Measurements from ENCODE around the gene ZNF362. TPM values are rescaled to one million over a fixed set of nuclear protein-coding genes. Genes with fewer than 3 reads are reported as not detected.
A peak's percentile ranks its signal among the peaks of the same experiment; 100 is the strongest.

Gene ZNF362
- total RNA-seq, 1 experiment from 2014 or later, result 10.8 TPM

DNA sequence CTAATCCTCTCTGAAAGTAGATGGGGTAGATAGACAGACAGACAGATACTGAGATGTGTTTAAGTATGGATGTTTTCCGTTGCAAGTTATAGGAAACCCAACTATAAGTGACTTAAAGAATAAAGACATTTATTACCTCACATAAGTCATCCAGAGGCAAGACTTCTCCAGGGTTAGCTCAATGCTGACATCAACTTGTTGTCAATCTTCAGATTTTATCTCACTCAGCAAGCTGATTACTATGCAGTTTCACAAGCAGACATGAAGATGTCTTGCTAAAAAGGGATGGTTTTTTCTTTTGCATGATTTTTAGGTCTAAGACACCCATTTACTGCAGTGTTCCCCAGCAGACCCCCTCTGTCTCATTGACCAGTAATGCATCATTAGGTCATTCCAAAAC, 30.7 kb upstream of the ZNF362 start:
- DNase-seq, result no peak
- CTCF ChIA-PET, result no interaction called here
- Histone ChIP-seq H3K36me3 (ENCODE audit: low read depth, low read length) (no peaks in the 10 kb centered on the region), H3F3A (ENCODE audit: low read length, unreplicated experiment) (no peaks in the 10 kb centered on the region), H3K27ac (ENCODE audit: low read length) (no peak overlapping the region), H3K4me3 (ENCODE audit: low read length) (no peak overlapping the region), H3K9ac (ENCODE audit: low read length) (no peak overlapping the region), H3K9me3 (ENCODE audit: low read length) (0 out of 2 replicates have a peak, but pooled peaks cover 7% of the 10 kb centered on the region), H4K20me1 (ENCODE audit: low read length) (no peaks in the 10 kb centered on the region), H3K79me2 (ENCODE audit: low read length) (no peaks in the 10 kb centered on the region), H3K4me1 (ENCODE audit: insufficient read depth, low read length) (peaks cover 13% of the 10 kb centered on the region), H3K4me2 (ENCODE audit: low read length) (no peak overlapping the region), H3K9me2 (replicated peaks; ENCODE audit: low read length) (no peaks in the 10 kb centered on the region), H3K27me3 (ENCODE audit: low read length) (no peaks in the 10 kb centered on the region), H2AFZ (ENCODE audit: low read length) (no peak overlapping the region)
- intact Hi-C loops (cut with micrococcal nuclease), result no loop called here
- TF ChIP-seq EZH2 (IDR thresholded peaks at IDR 0.05; ENCODE audit: low read length, unreplicated experiment), result no peak
- TF ChIP-seq EZH2phosphoT487 (IDR thresholded peaks at IDR 0.05; ENCODE audit: borderline replicate concordance, low read length), result no peak
- TF ChIP-seq, protein P1, sequence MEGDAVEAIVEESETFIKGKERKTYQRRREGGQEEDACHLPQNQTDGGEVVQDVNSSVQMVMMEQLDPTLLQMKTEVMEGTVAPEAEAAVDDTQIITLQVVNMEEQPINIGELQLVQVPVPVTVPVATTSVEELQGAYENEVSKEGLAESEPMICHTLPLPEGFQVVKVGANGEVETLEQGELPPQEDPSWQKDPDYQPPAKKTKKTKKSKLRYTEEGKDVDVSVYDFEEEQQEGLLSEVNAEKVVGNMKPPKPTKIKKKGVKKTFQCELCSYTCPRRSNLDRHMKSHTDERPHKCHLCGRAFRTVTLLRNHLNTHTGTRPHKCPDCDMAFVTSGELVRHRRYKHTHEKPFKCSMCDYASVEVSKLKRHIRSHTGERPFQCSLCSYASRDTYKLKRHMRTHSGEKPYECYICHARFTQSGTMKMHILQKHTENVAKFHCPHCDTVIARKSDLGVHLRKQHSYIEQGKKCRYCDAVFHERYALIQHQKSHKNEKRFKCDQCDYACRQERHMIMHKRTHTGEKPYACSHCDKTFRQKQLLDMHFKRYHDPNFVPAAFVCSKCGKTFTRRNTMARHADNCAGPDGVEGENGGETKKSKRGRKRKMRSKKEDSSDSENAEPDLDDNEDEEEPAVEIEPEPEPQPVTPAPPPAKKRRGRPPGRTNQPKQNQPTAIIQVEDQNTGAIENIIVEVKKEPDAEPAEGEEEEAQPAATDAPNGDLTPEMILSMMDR (conservative IDR thresholded peaks at IDR 0.05; ENCODE audit: low read depth, low read length), result no peak
- POLR2A ChIA-PET (ENCODE audit: unreplicated experiment), result no interaction called here
- ATAC-seq, result no peak
- no TSS peak for BruUV-seq (replicated peaks)

DNA sequence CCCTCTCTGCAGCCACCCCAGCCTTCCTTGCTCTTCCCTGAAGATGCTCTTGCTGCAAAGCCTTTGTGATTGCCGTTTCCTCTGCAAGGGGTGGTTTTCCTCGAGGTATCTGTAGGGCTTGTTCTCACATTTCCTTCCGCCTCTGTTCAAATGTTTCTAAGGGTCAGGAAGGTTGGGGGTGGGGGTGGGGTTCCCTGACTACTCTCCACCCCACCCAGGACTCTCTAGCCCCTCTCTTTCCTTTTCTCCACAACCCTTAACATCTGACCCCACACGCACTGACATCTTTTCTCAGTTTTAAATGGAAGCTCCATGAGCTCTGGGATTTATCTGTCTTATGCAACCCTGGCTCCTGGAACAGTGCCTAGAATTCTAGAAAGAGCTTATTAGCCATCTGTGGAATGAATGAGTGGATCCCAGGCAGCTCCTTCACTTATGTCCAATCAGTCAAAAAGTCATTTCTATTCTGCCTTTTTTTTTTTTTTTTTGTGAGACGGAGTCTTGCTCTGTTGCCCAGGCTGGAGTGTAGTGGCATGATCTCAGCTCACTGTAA, 27.3 kb upstream of the ZNF362 start:
- H3K9me2 ChIP-seq (replicated peaks; ENCODE audit: low read length), result no peaks in the 10 kb centered on the region
- TF ChIP-seq EZH2 (IDR thresholded peaks at IDR 0.05; ENCODE audit: low read length, unreplicated experiment) (no peak), EZH2phosphoT487 (IDR thresholded peaks at IDR 0.05; ENCODE audit: borderline replicate concordance, low read length) (no peak)
- TF ChIP-seq, protein P1 (conservative IDR thresholded peaks at IDR 0.05; ENCODE audit: low read depth, low read length), result no peak
- no peaks in the 10 kb centered on the region for H3K36me3 ChIP-seq (ENCODE audit: low read depth, low read length)
- H3K79me2 ChIP-seq (ENCODE audit: low read length), result no peaks in the 10 kb centered on the region
- H3K9me3 ChIP-seq (ENCODE audit: low read length), result 0 out of 2 replicates have a peak, but pooled peaks cover 5% of the 10 kb centered on the region
- H3K9ac ChIP-seq (ENCODE audit: low read length), result no peak overlapping the region
- DNase-seq, result peak; percentile 34
- no peak for ATAC-seq
- no peak overlapping the region for H3K4me2 ChIP-seq (ENCODE audit: low read length)
- BruUV-seq (replicated peaks), result no TSS peak
- H3K4me3 ChIP-seq (ENCODE audit: low read length), result no peak overlapping the region
- ChIA-PET POLR2A (ENCODE audit: unreplicated experiment) (no interaction called here), CTCF (no interaction called here)
- no peaks in the 10 kb centered on the region for H3K27me3 ChIP-seq (ENCODE audit: low read length)
- H3K27ac ChIP-seq (ENCODE audit: low read length), result no peak overlapping the region
- no peak overlapping the region for H2AFZ ChIP-seq (ENCODE audit: low read length)
- H4K20me1 ChIP-seq (ENCODE audit: low read length), result no peaks in the 10 kb centered on the region
- intact Hi-C loops (cut with micrococcal nuclease), result no loop called here
- H3K4me1 ChIP-seq (ENCODE audit: insufficient read depth, low read length), result no peaks in the 10 kb centered on the region
- H3F3A ChIP-seq (ENCODE audit: low read length, unreplicated experiment), result no peaks in the 10 kb centered on the region

DNA sequence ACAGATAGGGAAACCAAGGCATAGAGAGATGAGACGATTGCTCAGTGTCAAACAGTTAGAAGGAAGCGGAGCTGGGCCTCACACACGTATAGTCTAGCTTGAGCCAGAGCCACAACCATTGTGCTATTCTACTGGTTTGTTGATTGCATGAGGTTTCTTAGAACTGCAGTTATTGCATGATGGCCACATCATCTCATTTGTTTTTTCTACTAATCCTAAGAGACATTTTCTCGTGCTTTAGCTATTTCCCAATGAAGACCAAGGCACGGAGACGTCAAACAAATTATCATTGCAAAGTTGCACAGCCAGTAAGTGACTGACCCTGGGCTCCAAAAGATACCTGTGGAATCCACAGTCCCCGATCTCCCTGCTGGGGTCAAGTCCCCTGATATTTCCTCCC, 25.1 kb upstream of the ZNF362 start:
- no peaks in the 10 kb centered on the region for H3F3A ChIP-seq (ENCODE audit: low read length, unreplicated experiment)
- no peaks in the 10 kb centered on the region for H4K20me1 ChIP-seq (ENCODE audit: low read length)
- no peaks in the 10 kb centered on the region for H3K4me1 ChIP-seq (ENCODE audit: insufficient read depth, low read length)
- no TSS peak for BruUV-seq (replicated peaks)
- POLR2A ChIA-PET (ENCODE audit: unreplicated experiment), result no interaction called here
- H3K9me2 ChIP-seq (replicated peaks; ENCODE audit: low read length), result no peaks in the 10 kb centered on the region
- H3K79me2 ChIP-seq (ENCODE audit: low read length), result no peaks in the 10 kb centered on the region
- no peak for ATAC-seq
- no peak overlapping the region for H3K4me2 ChIP-seq (ENCODE audit: low read length)
- no peak overlapping the region for H2AFZ ChIP-seq (ENCODE audit: low read length)
- H3K27me3 ChIP-seq (ENCODE audit: low read length), result no peaks in the 10 kb centered on the region
- H3K27ac ChIP-seq (ENCODE audit: low read length), result no peak overlapping the region
- intact Hi-C loops (cut with micrococcal nuclease), result no loop called here
- TF ChIP-seq, protein P1 (conservative IDR thresholded peaks at IDR 0.05; ENCODE audit: low read depth, low read length), result no peak
- TF ChIP-seq EZH2 (IDR thresholded peaks at IDR 0.05; ENCODE audit: low read length, unreplicated experiment) (no peak), EZH2phosphoT487 (IDR thresholded peaks at IDR 0.05; ENCODE audit: borderline replicate concordance, low read length) (no peak)
- H3K9ac ChIP-seq (ENCODE audit: low read length), result no peak overlapping the region
- H3K4me3 ChIP-seq (ENCODE audit: low read length), result no peak overlapping the region
- H3K9me3 ChIP-seq (ENCODE audit: low read length), result no peaks in the 10 kb centered on the region
- DNase-seq, result no peak
- H3K36me3 ChIP-seq (ENCODE audit: low read depth, low read length), result no peaks in the 10 kb centered on the region
- CTCF ChIA-PET, result no interaction called here
